HCT116 (cell line): Measurements from ENCODE around the gene MYL6B.

ENCODE experiments used
- EGR1 ChIP-seq: IDR thresholded peaks from 2 replicates; pipeline ENCODE4 v1.6.1; 2012; ENCODE audit warnings: low read depth
- EZH2 ChIP-seq: fragments of 200-600 bp; sonication (generic); IDR thresholded peaks from 2 replicates; pipeline ENCODE4 v1.6.1; 2017; ENCODE audit warnings: antibody characterized with exemption, mixed run types
- EZH2phosphoT487 ChIP-seq: fragments of 200-600 bp; IDR thresholded peaks from 2 replicates; pipeline ENCODE4 v1.6.1; 2018; ENCODE audit warnings: antibody characterized with exemption, borderline replicate concordance
- POLR2A ChIP-seq: IDR thresholded peaks from 2 replicates; pipeline ENCODE4 v1.7.0; 2011; ENCODE audit warnings: borderline replicate concordance; ENCODE audit not compliant: insufficient read depth, insufficient read length; ENCODE audit errors: extremely low read depth
- POLR2AphosphoS5 ChIP-seq: IDR thresholded peaks from 2 replicates; pipeline ENCODE4 v1.6.1; 2011; ENCODE audit warnings: mild to moderate bottlenecking, low read depth, low read length, moderate library complexity
- RAD21 ChIP-seq: IDR thresholded peaks from 2 replicates; pipeline ENCODE4 v1.6.1; 2012; ENCODE audit warnings: low read depth, mild to moderate bottlenecking
- SP1 ChIP-seq: IDR thresholded peaks from 2 replicates; pipeline ENCODE4 v1.6.1; 2012; ENCODE audit warnings: low read depth
- SRF ChIP-seq: IDR thresholded peaks from 2 replicates; pipeline ENCODE4 v1.6.1; 2012; ENCODE audit warnings: low read depth
- TCF7L2 ChIP-seq: IDR thresholded peaks from 2 replicates; pipeline ENCODE4 v1.7.0; 2011; ENCODE audit warnings: borderline replicate concordance, inconsistent platforms; ENCODE audit not compliant: insufficient read depth, insufficient read length; ENCODE audit errors: extremely low read depth
- YY1 ChIP-seq: IDR thresholded peaks from 2 replicates; pipeline ENCODE4 v1.6.1; 2011; ENCODE audit warnings: low read length, low read depth, moderate library complexity, mild to moderate bottlenecking; ENCODE audit not compliant: insufficient replicate concordance; ENCODE audit errors: extremely low read depth
- ZFX ChIP-seq: fragments of 450-650 bp; IDR thresholded peaks from 2 replicates; pipeline ENCODE4 v1.6.1; 2017
- TF ChIP-seq, protein P1 (sequence below), 3 experiments: fragments of 200-600 bp in 1 of 3; sonication (generic) in 1 of 3; IDR thresholded peaks in 2 of 3; conservative IDR thresholded peaks in 1 of 3; 2 replicates each; pipeline ENCODE4 v1.5.1; 2012 to 2017; ENCODE audit warnings: low read depth in 2 of 3, low read length in 2 of 3, antibody characterized with exemption in 1 of 3, borderline replicate concordance in 1 of 3, control low read depth in 1 of 3, mild to moderate bottlenecking in 1 of 3, mixed read lengths in 1 of 3, mixed run types in 1 of 3, moderate library complexity in 1 of 3; ENCODE audit not compliant: insufficient read depth in 1 of 3

GRCh38 chr12:56163533-56164344 is 11.4 kb downstream of the MYL6B start:
- TF ChIP-seq EGR1 (no peak), POLR2A (no peak), POLR2AphosphoS5 (no peak), YY1 (no peak), RAD21 (no peak), EZH2 (no peak), SP1 (no peak), EZH2phosphoT487 (no peak), TCF7L2 (no peak), SRF (no peak), ZFX (no peak)
- TF ChIP-seq, protein P1, sequence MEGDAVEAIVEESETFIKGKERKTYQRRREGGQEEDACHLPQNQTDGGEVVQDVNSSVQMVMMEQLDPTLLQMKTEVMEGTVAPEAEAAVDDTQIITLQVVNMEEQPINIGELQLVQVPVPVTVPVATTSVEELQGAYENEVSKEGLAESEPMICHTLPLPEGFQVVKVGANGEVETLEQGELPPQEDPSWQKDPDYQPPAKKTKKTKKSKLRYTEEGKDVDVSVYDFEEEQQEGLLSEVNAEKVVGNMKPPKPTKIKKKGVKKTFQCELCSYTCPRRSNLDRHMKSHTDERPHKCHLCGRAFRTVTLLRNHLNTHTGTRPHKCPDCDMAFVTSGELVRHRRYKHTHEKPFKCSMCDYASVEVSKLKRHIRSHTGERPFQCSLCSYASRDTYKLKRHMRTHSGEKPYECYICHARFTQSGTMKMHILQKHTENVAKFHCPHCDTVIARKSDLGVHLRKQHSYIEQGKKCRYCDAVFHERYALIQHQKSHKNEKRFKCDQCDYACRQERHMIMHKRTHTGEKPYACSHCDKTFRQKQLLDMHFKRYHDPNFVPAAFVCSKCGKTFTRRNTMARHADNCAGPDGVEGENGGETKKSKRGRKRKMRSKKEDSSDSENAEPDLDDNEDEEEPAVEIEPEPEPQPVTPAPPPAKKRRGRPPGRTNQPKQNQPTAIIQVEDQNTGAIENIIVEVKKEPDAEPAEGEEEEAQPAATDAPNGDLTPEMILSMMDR (IDR thresholded peaks at IDR 0.05 in 2 of 3, conservative IDR thresholded peaks at IDR 0.05 in 1 of 3; ENCODE audit: borderline replicate concordance in 1 of 3, insufficient read depth in 1 of 3, low read depth in 2 of 3, low read length in 2 of 3), result no peak
